H9 (cell line): ENCODE results near the gene RASSF5. TPM values are rescaled to one million over a fixed set of nuclear protein-coding genes. Genes with fewer than 3 reads are reported as not detected.

Experiments used
- DNase-seq: peaks from one replicate; pipeline ENCODE4 v3.0.0-alpha.2; 2017
- H2AFZ ChIP-seq: one replicate; pipeline ENCODE4 v1.6.1; 2013; ENCODE audit warnings: mild to moderate bottlenecking, low read length, control low read depth, moderate library complexity
- H2AK5ac ChIP-seq: 2 replicates; pipeline ENCODE4 v1.6.1; 2013; ENCODE audit warnings: low read length, control low read depth, mixed read lengths; ENCODE audit not compliant: insufficient read length
- H2BK120ac ChIP-seq: one replicate; pipeline ENCODE4 v1.6.1; 2013; ENCODE audit warnings: low read depth, mild to moderate bottlenecking, low read length, control low read depth, inconsistent platforms; ENCODE audit not compliant: poor library complexity, severe bottlenecking
- H2BK12ac ChIP-seq: 2 replicates; pipeline ENCODE4 v1.6.1; 2013; ENCODE audit warnings: low read length, control low read depth, mixed read lengths, low read depth; ENCODE audit not compliant: insufficient read length
- H2BK15ac ChIP-seq: 2 replicates; pipeline ENCODE4 v1.6.1; 2013; ENCODE audit warnings: low read depth, low read length, control low read depth
- H2BK20ac ChIP-seq: one replicate; pipeline ENCODE4 v1.6.1; 2013; ENCODE audit warnings: low read depth, mild to moderate bottlenecking, low read length, control low read depth, inconsistent platforms; ENCODE audit not compliant: poor library complexity, severe bottlenecking
- H2BK5ac ChIP-seq: 2 replicates; pipeline ENCODE4 v1.6.1; 2013; ENCODE audit warnings: low read length, control low read depth, mixed read lengths; ENCODE audit not compliant: insufficient read length
- H3K14ac ChIP-seq: 2 replicates; pipeline ENCODE4 v1.6.1; 2013; ENCODE audit warnings: low read length, control low read depth; ENCODE audit not compliant: insufficient read depth
- H3K18ac ChIP-seq: 2 replicates; pipeline ENCODE4 v1.6.1; 2013; ENCODE audit warnings: low read depth, mild to moderate bottlenecking, mixed read lengths, low read length, control low read depth; ENCODE audit not compliant: insufficient read length
- H3K23ac ChIP-seq: 2 replicates; pipeline ENCODE4 v1.6.1; 2013; ENCODE audit warnings: low read length, control low read depth, mixed read lengths, low read depth; ENCODE audit not compliant: insufficient read length
- H3K23me2 ChIP-seq: 2 replicates; pipeline ENCODE4 v1.6.1; 2013; ENCODE audit warnings: low read depth, mild to moderate bottlenecking, mixed read lengths, low read length, control low read depth; ENCODE audit not compliant: insufficient read length, poor library complexity, severe bottlenecking
- H3K27ac ChIP-seq: 2 replicates; pipeline ENCODE4 v1.5.1; 2013; ENCODE audit warnings: low read length, control low read depth, mixed read lengths, low read depth; ENCODE audit not compliant: insufficient read length
- H3K27me3 ChIP-seq: 2 replicates; pipeline ENCODE4 v1.6.1; 2013; ENCODE audit warnings: low read length, control low read depth, inconsistent platforms; ENCODE audit not compliant: insufficient read depth
- H3K4ac ChIP-seq: 2 replicates; pipeline ENCODE4 v1.6.1; 2013; ENCODE audit warnings: low read depth, mild to moderate bottlenecking, control low read depth, inconsistent platforms, low read length, moderate library complexity
- H3K4me1 ChIP-seq: 2 replicates; pipeline ENCODE4 v1.6.1; 2013; ENCODE audit warnings: low read length, control low read depth, inconsistent platforms; ENCODE audit not compliant: insufficient read depth
- H3K4me2 ChIP-seq: 2 replicates; pipeline ENCODE4 v1.6.1; 2013; ENCODE audit warnings: low read length, control low read depth, mixed read lengths; ENCODE audit not compliant: insufficient read length, insufficient read depth
- H3K56ac ChIP-seq: 2 replicates; pipeline ENCODE4 v1.6.1; 2013; ENCODE audit warnings: low read depth, mild to moderate bottlenecking, mixed read lengths, low read length, control low read depth; ENCODE audit not compliant: insufficient read length
- H3K79me1 ChIP-seq: 2 replicates; pipeline ENCODE4 v1.6.1; 2013; ENCODE audit warnings: low read depth, mild to moderate bottlenecking, moderate library complexity, low read length, control low read depth, inconsistent platforms; ENCODE audit not compliant: insufficient read depth, poor library complexity, severe bottlenecking
- H3K79me2 ChIP-seq: 2 replicates; pipeline ENCODE4 v1.6.1; 2013; ENCODE audit warnings: low read length, control low read depth, inconsistent platforms; ENCODE audit not compliant: insufficient read depth
- H3K9ac ChIP-seq: 2 replicates; pipeline ENCODE4 v1.6.1; 2013; ENCODE audit warnings: low read length, control low read depth, mixed read lengths; ENCODE audit not compliant: insufficient read length; ENCODE audit errors: extremely low read depth
- H3K9me3 ChIP-seq: one replicate; pipeline ENCODE4 v1.6.1; 2013; ENCODE audit warnings: low read depth, low read length, inconsistent platforms; ENCODE audit not compliant: control insufficient read depth
- H3T11ph ChIP-seq: one replicate; pipeline ENCODE4 v1.6.1; 2013; ENCODE audit warnings: mild to moderate bottlenecking, low read length, control low read depth, inconsistent platforms
- H4K20me1 ChIP-seq: one replicate; pipeline ENCODE4 v1.6.1; 2013; ENCODE audit not compliant: control insufficient read depth, insufficient read length, insufficient read depth
- H4K5ac ChIP-seq: 2 replicates; pipeline ENCODE4 v1.6.1; 2013; ENCODE audit warnings: low read depth, mild to moderate bottlenecking, mixed read lengths, low read length, control low read depth; ENCODE audit not compliant: insufficient read length
- H4K8ac ChIP-seq: replicated peaks from 2 replicates; pipeline ENCODE4 v1.6.1; 2013; ENCODE audit warnings: low read length, control low read depth, mixed read lengths, low read depth; ENCODE audit not compliant: insufficient read length
- H4K91ac ChIP-seq: 2 replicates; pipeline ENCODE4 v1.6.1; 2013; ENCODE audit warnings: low read depth, mild to moderate bottlenecking, moderate library complexity, mixed read lengths, low read length, control low read depth; ENCODE audit not compliant: insufficient read length
- H3K27ac Mint-ChIP-seq, 3 experiments: 2 replicates in 2 of 3; 3 replicates in 1 of 3; pipeline ENCODE4 v1.8.0; 2020 to 2021; ENCODE audit warnings: mixed read lengths in 3 of 3, mild to moderate bottlenecking in 1 of 3, moderate library complexity in 1 of 3
- H3K27me3 Mint-ChIP-seq: 2 replicates; pipeline ENCODE4 v1.8.0; 2021; ENCODE audit warnings: low read depth, mild to moderate bottlenecking, moderate library complexity, mixed read lengths
- H3K36me3 Mint-ChIP-seq, 3 experiments: 2 replicates in 2 of 3; 3 replicates in 1 of 3; pipeline ENCODE4 v1.8.0; 2020 to 2021; ENCODE audit warnings: low read depth in 3 of 3, mixed read lengths in 3 of 3; ENCODE audit not compliant: insufficient read depth in 1 of 3
- H3K4me1 Mint-ChIP-seq, 2 experiments: 2 replicates each; pipeline ENCODE4 v1.8.0; 2020; ENCODE audit warnings: mixed read lengths in 2 of 2
- H3K4me3 Mint-ChIP-seq, 2 experiments: 2 replicates in 1 of 2; 3 replicates in 1 of 2; pipeline ENCODE4 v1.8.0; 2020 to 2021; ENCODE audit warnings: mild to moderate bottlenecking in 2 of 2, mixed read lengths in 2 of 2, moderate library complexity in 1 of 2
- H3K9me3 Mint-ChIP-seq, 2 experiments: 2 replicates in 1 of 2; 3 replicates in 1 of 2; pipeline ENCODE4 v1.8.0; 2020; ENCODE audit warnings: mild to moderate bottlenecking in 2 of 2, mixed read lengths in 2 of 2, moderate library complexity in 1 of 2
- CTCF ChIP-seq: fragments of 200-600 bp; sonication (generic); conservative IDR thresholded peaks from 3 replicates; pipeline ENCODE4 v1.8.0; 2021; ENCODE audit warnings: antibody characterized with exemption, mild to moderate bottlenecking
- WGBS: extraction: QIAGEN DNeasy Blood & Tissue Kit; methylation state at CpG from one replicate; pipeline ENCODE4 v1.1.7; 2013; ENCODE audit warnings: missing lambda C conversion rate, low lambda C conversion rate, mixed read lengths; ENCODE audit not compliant: insufficient read length; ENCODE audit errors: extremely low coverage; 5-methylcytosine and 5-hydroxymethylcytosine counted together
- total RNA-seq: library from RNA; stranded (reverse); gene quantifications from 2 replicates; pipeline ENCODE4 v1.2.1, GENCODE V29; 2021

RASSF5 gene
- total RNA-seq, 1 experiment from 2014 or later: 0.50 TPM

- Histone ChIP-seq H4K91ac (no peak overlapping the region), H2BK5ac (no peak overlapping the region), H3K23me2 (no peaks in the 10 kb centered on the region), H2BK120ac (no peak overlapping the region), H3K14ac (no peak overlapping the region), H3K4ac (no peak overlapping the region), H2BK20ac (no peak overlapping the region), H2AFZ (no peak overlapping the region), H3K27me3 (no peaks in the 10 kb centered on the region; the same call in 1 of the 2 replicates), H3K9me3 (no peaks in the 10 kb centered on the region), H4K8ac (no peak overlapping the region), H3K56ac (no peak overlapping the region), H4K20me1 (no peaks in the 10 kb centered on the region), H3K18ac (no peak overlapping the region), H3K9ac (no peak overlapping the region), H3K4me1 (peaks cover 3% of the 10 kb centered on the region; the same call in 1 of the 2 replicates), H3K4me2 (no peak overlapping the region), H2BK15ac (no peak overlapping the region), H2BK12ac (no peak overlapping the region), H3K23ac (no peak overlapping the region), H3K27ac (no peak overlapping the region), H2AK5ac (no peak overlapping the region), H3K79me2 (no peaks in the 10 kb centered on the region), H3K79me1 (no peaks in the 10 kb centered on the region), H3T11ph (no peak overlapping the region), H4K5ac (no peak overlapping the region)
- Mint-ChIP-seq H3K36me3 (no peaks in the 10 kb centered on the region; a peak in 1 of 7 replicates), H3K9me3 (no peaks in the 10 kb centered on the region), H3K4me1 (peaks cover 11 to 18% of the 10 kb centered on the region in 2 experiments), H3K4me3 (no peak overlapping the region), H3K27me3 (peaks cover 25% of the 10 kb centered on the region), H3K27ac (peak overlapping the region in 1 of 3 experiments; percentile 27; a peak in 2 of 7 replicates)
- no peak for TF ChIP-seq CTCF
- peak; percentile 66 for DNase-seq
- WGBS: no CpG with 5 or more reads among the region's 2 CpGs
Observed at GRCh38 chr1:206498685-206499084, 8.6 kb upstream of the RASSF5 start.
